GM19035 (cell line): Measurements from ENCODE around the gene CCL15.
"Not testable (repeated sequence)": the region's sequence is repeated elsewhere in the genome, so short reads cannot be mapped to it uniquely, and the experiment has no call there.

Experiments
- ATAC-seq: cut with Tn5 transposase; IDR thresholded peaks from one replicate; pipeline ENCODE4 v1.9.1; 2021; ENCODE audit not compliant: unreplicated experiment

CCL15 gene

GRCh38 chr17:35995346-35995745 lies 6.0 kb downstream of the CCL15 start:
- not testable (repeated sequence) for ATAC-seq

GRCh38 chr17:35991075-35991474 lies 10.3 kb downstream of the CCL15 start:
- ATAC-seq, result no peak

GRCh38 chr17:35988164-35988563 lies 13.2 kb downstream of the CCL15 start:
- ATAC-seq, result no peak

- no peak for ATAC-seq
These were observed 14.7 kb downstream of the CCL15 start, which contains the start of gene CCL14 for GRCh38 chr17:35986643-35987042. CCL14 (minus strand) TSS chr17:35986729; CDS start chr17:35986649, 80 bp downstream.

GRCh38 chr17:35984140-35984539 lies 17.2 kb downstream of the CCL15 start:
- no peak for ATAC-seq

- no peak for ATAC-seq
These were observed 18.8 kb downstream of the CCL15 start for GRCh38 chr17:35982409-35983191.

GRCh38 chr17:35981908-35982330 lies 19.4 kb downstream of the CCL15 start:
- no peak for ATAC-seq

- ATAC-seq, result no peak
These were observed 20.1 kb downstream of the CCL15 start, which contains the start of gene CCL16 for GRCh38 chr17:35981246-35981645. CCL16 (minus strand) TSS chr17:35981497; CDS start chr17:35981420, 77 bp downstream.

- ATAC-seq, result no peak
These were observed 23.0 kb downstream of the CCL15 start for GRCh38 chr17:35978346-35978745.

GRCh38 chr17:35977509-35977908 lies 23.8 kb downstream of the CCL15 start:
- ATAC-seq, result no peak

- ATAC-seq, result no peak
These were observed 27.8 kb downstream of the CCL15 start for GRCh38 chr17:35973333-35974260.

- no peak for ATAC-seq
These were observed 28.4 kb downstream of the CCL15 start for GRCh38 chr17:35972945-35973332.

GRCh38 chr17:35972535-35972934 lies 28.8 kb downstream of the CCL15 start:
- no peak for ATAC-seq

- no peak for ATAC-seq
These were observed 29.3 kb downstream of the CCL15 start for GRCh38 chr17:35972066-35972465.

GRCh38 chr17:35969558-35970380 lies 31.6 kb downstream of the CCL15 start:
- no peak for ATAC-seq

- ATAC-seq, result no peak
These were observed 32.8 kb downstream of the CCL15 start for GRCh38 chr17:35968520-35969054.

- ATAC-seq, result no peak
These were observed 36.1 kb downstream of the CCL15 start for GRCh38 chr17:35965272-35965671.

GRCh38 chr17:35963663-35964062 lies 37.7 kb downstream of the CCL15 start:
- ATAC-seq, result no peak

GRCh38 chr17:35953720-35954119 lies 47.6 kb downstream of the CCL15 start:
- no peak for ATAC-seq

GRCh38 chr17:35949401-35949800 lies 52.0 kb downstream of the CCL15 start:
- no peak for ATAC-seq

GRCh38 chr17:35948092-35948491 lies 53.3 kb downstream of the CCL15 start:
- ATAC-seq, result no peak
